ENCODE data around the gene AP2A1. TPM values are rescaled to one million over a fixed set of nuclear protein-coding genes. Genes with fewer than 3 reads are reported as not detected.
A peak's percentile ranks its signal among the peaks of the same experiment; 100 is the strongest.
"Not testable (repeated sequence)": the region's sequence is repeated elsewhere in the genome, so short reads cannot be mapped to it uniquely, and the experiment has no call there.

AP2A1 gene
- 100 to 1,000 TPM; 137 to 163 (median 161) TPM for total RNA-seq
- 31.5 TPM for total RNA-seq (2013)

DNA sequence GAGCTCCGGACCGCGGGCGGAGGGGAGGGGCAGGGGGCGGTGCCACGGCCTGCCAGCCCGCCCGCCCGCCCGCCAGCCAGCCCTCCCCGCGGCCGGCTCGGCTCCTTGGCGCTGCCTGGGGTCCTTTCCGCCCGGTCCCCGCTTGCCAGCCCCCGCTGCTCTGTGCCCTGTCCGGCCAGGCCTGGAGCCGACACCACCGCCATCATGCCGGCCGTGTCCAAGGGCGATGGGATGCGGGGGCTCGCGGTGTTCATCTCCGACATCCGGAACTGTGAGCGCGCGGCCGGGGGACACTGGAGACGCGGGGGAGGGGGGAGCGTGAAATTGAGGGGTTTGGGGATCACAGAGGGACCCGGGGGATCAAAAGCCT is at the start of gene AP2A1:
Gene AP2A1 (plus strand): TSS at position 72 of the 370 bp plus-strand sequence. CDS start 133 bp downstream, at position 205.
- H3K4me3 ChIP-seq (ENCODE audit: low read length), result peak within 1 kb of the TSS; percentile 74
- H3K27ac ChIP-seq (ENCODE audit: low read length), result peak within 1 kb of the TSS; percentile 74
- 0% methylated on average over 38 of the region's 38 CpGs for WGBS (ENCODE audit: insufficient coverage)
- Mint-ChIP-seq H3K27ac (peak within 1 kb of the TSS; percentile 91 to 93), H3K9me3 (no peaks in the 10 kb centered on the region), H3K27me3 (ENCODE audit: low read depth in 2 of 2) (no peaks in the 10 kb centered on the region), H3K4me3 (peak within 1 kb of the TSS; percentile 95), H3K36me3 (no peaks in the 10 kb centered on the region), H3K4me1 (peaks cover 51 to 61% of the 10 kb centered on the region in 2 donors)
- TF ChIP-seq, protein P1, sequence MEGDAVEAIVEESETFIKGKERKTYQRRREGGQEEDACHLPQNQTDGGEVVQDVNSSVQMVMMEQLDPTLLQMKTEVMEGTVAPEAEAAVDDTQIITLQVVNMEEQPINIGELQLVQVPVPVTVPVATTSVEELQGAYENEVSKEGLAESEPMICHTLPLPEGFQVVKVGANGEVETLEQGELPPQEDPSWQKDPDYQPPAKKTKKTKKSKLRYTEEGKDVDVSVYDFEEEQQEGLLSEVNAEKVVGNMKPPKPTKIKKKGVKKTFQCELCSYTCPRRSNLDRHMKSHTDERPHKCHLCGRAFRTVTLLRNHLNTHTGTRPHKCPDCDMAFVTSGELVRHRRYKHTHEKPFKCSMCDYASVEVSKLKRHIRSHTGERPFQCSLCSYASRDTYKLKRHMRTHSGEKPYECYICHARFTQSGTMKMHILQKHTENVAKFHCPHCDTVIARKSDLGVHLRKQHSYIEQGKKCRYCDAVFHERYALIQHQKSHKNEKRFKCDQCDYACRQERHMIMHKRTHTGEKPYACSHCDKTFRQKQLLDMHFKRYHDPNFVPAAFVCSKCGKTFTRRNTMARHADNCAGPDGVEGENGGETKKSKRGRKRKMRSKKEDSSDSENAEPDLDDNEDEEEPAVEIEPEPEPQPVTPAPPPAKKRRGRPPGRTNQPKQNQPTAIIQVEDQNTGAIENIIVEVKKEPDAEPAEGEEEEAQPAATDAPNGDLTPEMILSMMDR (IDR thresholded peaks at IDR 0.05), result no peak
- intact Hi-C loops (cut with micrococcal nuclease), result loop anchor here (1.0 to 5.0 kb wide), 4 partner anchors 46 to 100 kb away; partner anchors contain the start of genes FUZ and PNKP
- no peak for DNase-seq
- H3K9me3 ChIP-seq (ENCODE audit: control insufficient read depth, insufficient read depth, low read length), result no peaks in the 10 kb centered on the region
- no peaks in the 10 kb centered on the region for H3K36me3 ChIP-seq (ENCODE audit: control insufficient read depth, insufficient read depth, low read length)
- no peaks in the 10 kb centered on the region for H3K27me3 ChIP-seq (ENCODE audit: control insufficient read depth, insufficient read depth, low read length)
- ATAC-seq, result no peak
- H3K4me1 ChIP-seq (ENCODE audit: control insufficient read depth, insufficient read depth, low read length), result peaks cover 58% of the 10 kb centered on the region

DNA sequence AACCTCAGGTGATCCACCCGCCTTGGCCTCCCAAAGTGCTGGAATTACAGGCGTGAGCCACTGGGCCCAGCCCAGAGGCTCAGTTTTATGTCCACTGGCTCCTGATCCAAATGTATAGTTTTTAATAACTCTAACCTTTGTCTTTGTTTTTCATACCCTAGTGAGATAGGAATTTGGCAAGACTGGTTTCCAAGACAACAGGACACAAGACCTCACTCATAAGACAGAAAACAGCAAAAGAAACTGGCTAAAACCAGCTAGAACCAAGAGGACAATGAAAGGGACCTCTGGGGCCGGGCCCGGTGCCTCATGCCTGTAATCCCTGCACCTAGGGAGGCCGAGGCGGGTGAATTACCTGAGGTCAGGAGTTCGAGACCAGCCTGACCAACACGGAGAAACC is 48.3 kb upstream of the AP2A1 start:
- TF ChIP-seq, protein P1 (IDR thresholded peaks at IDR 0.05), result no peak
- WGBS (ENCODE audit: insufficient coverage), result 96% methylated on average over 8 of the region's 8 CpGs
- Mint-ChIP-seq H3K9me3 (no peaks in the 10 kb centered on the region), H3K27ac (peak overlapping the region; percentile 79 to 89), H3K36me3 (no peaks in the 10 kb centered on the region), H3K4me1 (peaks cover 8% of the 10 kb centered on the region in 2 donors), H3K4me3 (peak overlapping the region; percentile 92), H3K27me3 (ENCODE audit: low read depth in 2 of 2) (no peaks in the 10 kb centered on the region)
- H3K36me3 ChIP-seq (ENCODE audit: control insufficient read depth, insufficient read depth, low read length), result no peaks in the 10 kb centered on the region
- no peak overlapping the region for H3K27ac ChIP-seq (ENCODE audit: low read length)
- intact Hi-C loops (cut with micrococcal nuclease), result no loop called here
- H3K4me1 ChIP-seq (ENCODE audit: control insufficient read depth, insufficient read depth, low read length), result peaks cover 16% of the 10 kb centered on the region
- no peak for ATAC-seq
- H3K4me3 ChIP-seq (ENCODE audit: low read length), result no peak overlapping the region
- DNase-seq, result no peak
- H3K27me3 ChIP-seq (ENCODE audit: control insufficient read depth, insufficient read depth, low read length), result no peaks in the 10 kb centered on the region
- H3K9me3 ChIP-seq (ENCODE audit: control insufficient read depth, insufficient read depth, low read length), result no peaks in the 10 kb centered on the region

DNA sequence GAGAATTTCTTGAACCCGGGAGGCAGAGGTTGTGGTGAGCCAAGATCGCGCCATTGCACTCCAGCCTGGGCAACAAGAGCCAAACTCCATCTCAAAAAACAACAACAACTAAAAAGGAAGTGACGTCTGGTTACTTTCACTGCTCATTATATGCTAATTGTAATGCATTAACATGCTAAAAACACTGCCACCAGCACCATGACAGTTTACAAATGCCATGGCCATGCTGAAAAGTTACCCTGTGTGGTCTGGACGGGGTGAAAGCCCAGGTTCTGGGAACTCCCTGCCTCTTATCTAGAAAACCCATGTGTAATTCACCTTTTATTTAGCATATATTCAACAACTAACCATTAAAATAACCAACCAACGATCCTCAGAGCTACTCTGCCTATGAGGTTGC is 47.8 kb upstream of the AP2A1 start:
- no peaks in the 10 kb centered on the region for H3K27me3 ChIP-seq (ENCODE audit: control insufficient read depth, insufficient read depth, low read length)
- 77% methylated on average over 6 of the region's 6 CpGs for WGBS (ENCODE audit: insufficient coverage)
- Mint-ChIP-seq H3K36me3 (no peaks in the 10 kb centered on the region), H3K9me3 (no peaks in the 10 kb centered on the region), H3K4me3 (peak overlapping the region; percentile 47), H3K4me1 (peaks cover 8% of the 10 kb centered on the region in 2 donors), H3K27me3 (ENCODE audit: low read depth in 2 of 2) (no peaks in the 10 kb centered on the region), H3K27ac (peak overlapping the region in 1 of 2 donors; percentile 13)
- no peak overlapping the region for H3K27ac ChIP-seq (ENCODE audit: low read length)
- H3K4me1 ChIP-seq (ENCODE audit: control insufficient read depth, insufficient read depth, low read length), result peaks cover 16% of the 10 kb centered on the region
- TF ChIP-seq, protein P1 (IDR thresholded peaks at IDR 0.05), result no peak
- ATAC-seq, result no peak
- H3K4me3 ChIP-seq (ENCODE audit: low read length), result no peak overlapping the region
- no peaks in the 10 kb centered on the region for H3K9me3 ChIP-seq (ENCODE audit: control insufficient read depth, insufficient read depth, low read length)
- intact Hi-C loops (cut with micrococcal nuclease), result no loop called here
- DNase-seq, result no peak
- no peaks in the 10 kb centered on the region for H3K36me3 ChIP-seq (ENCODE audit: control insufficient read depth, insufficient read depth, low read length)

DNA sequence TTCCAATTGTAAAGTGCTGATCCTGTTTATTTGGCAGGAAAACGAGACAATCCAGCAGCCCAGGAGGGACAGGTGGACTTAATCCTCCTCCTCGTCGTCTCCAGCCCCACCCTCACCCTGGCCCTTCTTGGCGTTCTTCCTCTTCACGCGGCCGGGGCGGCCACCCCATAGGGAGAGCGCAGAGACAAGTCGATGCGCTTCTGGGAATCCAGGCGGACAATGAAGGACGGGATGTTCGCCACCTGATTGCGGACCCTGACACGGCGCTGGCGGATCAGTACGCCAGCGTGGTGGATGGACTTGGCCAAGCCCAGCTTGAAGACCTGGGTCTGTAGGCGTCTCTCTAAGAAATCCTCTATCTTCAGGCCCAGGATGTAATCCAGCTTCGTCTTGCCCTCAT is 47.4 kb upstream of the AP2A1 start:
- H3K4me3 ChIP-seq (ENCODE audit: low read length); H3K4me1 Mint-ChIP-seq; intact Hi-C loops (cut with micrococcal nuclease); DNase-seq; ATAC-seq; H3K36me3 Mint-ChIP-seq; H3K27me3 ChIP-seq (ENCODE audit: control insufficient read depth, insufficient read depth, low read length); H3K4me3 Mint-ChIP-seq; H3K9me3 Mint-ChIP-seq; H3K27me3 Mint-ChIP-seq (ENCODE audit: low read depth in 2 of 2); H3K36me3 ChIP-seq (ENCODE audit: control insufficient read depth, insufficient read depth, low read length); H3K27ac ChIP-seq (ENCODE audit: low read length); H3K9me3 ChIP-seq (ENCODE audit: control insufficient read depth, insufficient read depth, low read length): not testable (repeated sequence)
- peaks cover 16% of the 10 kb centered on the region for H3K4me1 ChIP-seq (ENCODE audit: control insufficient read depth, insufficient read depth, low read length)
- H3K27ac Mint-ChIP-seq, result peak overlapping the region in 1 of 2 donors; percentile 13
- 89% methylated on average over 22 of the region's 22 CpGs for WGBS (ENCODE audit: insufficient coverage)
